Gastroesophageal sphincter (tissue), 3 donors: ENCODE data around the gene PRRX2.

ENCODE experiments used
- EP300 ChIP-seq: sonication (generic); formaldehyde crosslinking; IDR thresholded peaks from one replicate; pipeline ENCODE4 v1.6.1; 2017; ENCODE audit warnings: antibody characterized with exemption, mild to moderate bottlenecking
- POLR2A ChIP-seq, 2 donors: fragments of 450-650 bp; IDR thresholded peaks; one replicate each; pipeline ENCODE4 v1.6.1; 2017; ENCODE audit warnings: antibody characterized with exemption in 2 of 2, mild to moderate bottlenecking in 2 of 2, moderate library complexity in 1 of 2
- POLR2AphosphoS5 ChIP-seq: sonication (generic); formaldehyde crosslinking; IDR thresholded peaks from one replicate; pipeline ENCODE4 v1.6.1; 2017; ENCODE audit warnings: antibody characterized with exemption
- TF ChIP-seq, protein P1 (sequence below), 4 experiments: fragments of 200-600 bp in 2 of 4; fragments of 450-650 bp in 2 of 4; sonication (generic) in 1 of 4; IDR thresholded peaks; one replicate each; pipeline ENCODE4 v1.5.1; 2017 to 2019; ENCODE audit warnings: antibody characterized with exemption in 4 of 4, mild to moderate bottlenecking in 2 of 4, moderate library complexity in 2 of 4

DNA sequence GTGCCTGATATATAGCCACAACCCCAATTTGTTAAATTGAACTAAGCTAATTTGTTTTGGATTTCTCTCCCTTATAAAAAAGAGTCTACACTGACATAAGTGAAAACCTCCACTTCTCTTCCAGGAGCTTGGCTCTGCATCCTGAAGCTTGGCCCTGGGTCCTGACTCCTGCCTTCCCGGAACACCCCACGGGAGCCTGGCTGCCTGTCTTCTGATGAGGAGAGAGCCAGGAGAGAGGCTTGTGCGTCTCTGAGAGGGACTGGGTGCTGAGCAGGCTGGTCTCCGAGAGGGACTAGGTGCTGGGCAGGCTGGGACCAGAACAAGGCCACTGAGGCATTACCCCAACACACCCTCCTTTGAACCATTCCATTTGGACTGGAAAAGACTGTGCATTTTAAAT, 93.9 kb downstream of the PRRX2 start:
- TF ChIP-seq, protein P1, sequence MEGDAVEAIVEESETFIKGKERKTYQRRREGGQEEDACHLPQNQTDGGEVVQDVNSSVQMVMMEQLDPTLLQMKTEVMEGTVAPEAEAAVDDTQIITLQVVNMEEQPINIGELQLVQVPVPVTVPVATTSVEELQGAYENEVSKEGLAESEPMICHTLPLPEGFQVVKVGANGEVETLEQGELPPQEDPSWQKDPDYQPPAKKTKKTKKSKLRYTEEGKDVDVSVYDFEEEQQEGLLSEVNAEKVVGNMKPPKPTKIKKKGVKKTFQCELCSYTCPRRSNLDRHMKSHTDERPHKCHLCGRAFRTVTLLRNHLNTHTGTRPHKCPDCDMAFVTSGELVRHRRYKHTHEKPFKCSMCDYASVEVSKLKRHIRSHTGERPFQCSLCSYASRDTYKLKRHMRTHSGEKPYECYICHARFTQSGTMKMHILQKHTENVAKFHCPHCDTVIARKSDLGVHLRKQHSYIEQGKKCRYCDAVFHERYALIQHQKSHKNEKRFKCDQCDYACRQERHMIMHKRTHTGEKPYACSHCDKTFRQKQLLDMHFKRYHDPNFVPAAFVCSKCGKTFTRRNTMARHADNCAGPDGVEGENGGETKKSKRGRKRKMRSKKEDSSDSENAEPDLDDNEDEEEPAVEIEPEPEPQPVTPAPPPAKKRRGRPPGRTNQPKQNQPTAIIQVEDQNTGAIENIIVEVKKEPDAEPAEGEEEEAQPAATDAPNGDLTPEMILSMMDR (IDR thresholded peaks at IDR 0.05), result no peak
- TF ChIP-seq POLR2A (IDR thresholded peaks at IDR 0.05), result no peak
- TF ChIP-seq POLR2AphosphoS5, result no peak
- no peak for TF ChIP-seq EP300
